ENCODE measurements around the gene CREB1. TPM values are rescaled to one million over a fixed set of nuclear protein-coding genes. Genes with fewer than 3 reads are reported as not detected.
A peak's percentile ranks its signal among the peaks of the same experiment; 100 is the strongest.

Gene CREB1
- total and polyA plus RNA-seq, 12 donors = 3.2 to 77.8 (median 41.3) TPM

DNA sequence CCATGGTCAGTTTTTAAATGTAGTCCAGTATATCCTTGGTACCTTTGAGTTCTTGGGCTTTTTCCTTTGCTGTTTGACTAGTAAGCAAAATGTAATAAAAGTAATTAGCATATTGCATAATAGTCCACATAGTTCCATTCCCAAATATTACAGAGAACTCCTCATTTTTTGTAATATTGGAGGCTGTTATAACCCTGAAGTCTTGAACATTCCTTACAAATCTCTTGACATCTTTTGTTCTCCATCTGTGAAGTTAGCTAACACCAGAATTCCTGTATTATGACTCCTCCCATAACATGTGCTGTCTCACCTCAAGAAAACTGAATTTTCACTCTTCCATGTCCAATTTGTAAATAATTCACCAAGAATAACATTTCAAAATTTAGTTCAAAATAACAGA, 17.1 kb downstream of the CREB1 start:
- H3K9me3 ChIP-seq (replicated peaks in 1 of 3) = no peaks in the 10 kb centered on the region
- H3K4me1 ChIP-seq (replicated peaks in 1 of 2) = peaks cover 22 to 24% of the 10 kb centered on the region in 2 donors
- no peak for TF ChIP-seq POLR2A (IDR thresholded peaks at IDR 0.05)
- TF ChIP-seq, protein P1, sequence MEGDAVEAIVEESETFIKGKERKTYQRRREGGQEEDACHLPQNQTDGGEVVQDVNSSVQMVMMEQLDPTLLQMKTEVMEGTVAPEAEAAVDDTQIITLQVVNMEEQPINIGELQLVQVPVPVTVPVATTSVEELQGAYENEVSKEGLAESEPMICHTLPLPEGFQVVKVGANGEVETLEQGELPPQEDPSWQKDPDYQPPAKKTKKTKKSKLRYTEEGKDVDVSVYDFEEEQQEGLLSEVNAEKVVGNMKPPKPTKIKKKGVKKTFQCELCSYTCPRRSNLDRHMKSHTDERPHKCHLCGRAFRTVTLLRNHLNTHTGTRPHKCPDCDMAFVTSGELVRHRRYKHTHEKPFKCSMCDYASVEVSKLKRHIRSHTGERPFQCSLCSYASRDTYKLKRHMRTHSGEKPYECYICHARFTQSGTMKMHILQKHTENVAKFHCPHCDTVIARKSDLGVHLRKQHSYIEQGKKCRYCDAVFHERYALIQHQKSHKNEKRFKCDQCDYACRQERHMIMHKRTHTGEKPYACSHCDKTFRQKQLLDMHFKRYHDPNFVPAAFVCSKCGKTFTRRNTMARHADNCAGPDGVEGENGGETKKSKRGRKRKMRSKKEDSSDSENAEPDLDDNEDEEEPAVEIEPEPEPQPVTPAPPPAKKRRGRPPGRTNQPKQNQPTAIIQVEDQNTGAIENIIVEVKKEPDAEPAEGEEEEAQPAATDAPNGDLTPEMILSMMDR (IDR thresholded peaks at IDR 0.05) = no peak
- H3K36me3 ChIP-seq (replicated peaks in 1 of 2) = no peaks in the 10 kb centered on the region
- H3K27ac ChIP-seq = no peak overlapping the region
- DNase-seq = no peak
- H3K27me3 ChIP-seq = no peaks in the 10 kb centered on the region
- H3K4me3 ChIP-seq = no peak overlapping the region
- intact Hi-C loops (cut with DNase I) = no loop called here

DNA sequence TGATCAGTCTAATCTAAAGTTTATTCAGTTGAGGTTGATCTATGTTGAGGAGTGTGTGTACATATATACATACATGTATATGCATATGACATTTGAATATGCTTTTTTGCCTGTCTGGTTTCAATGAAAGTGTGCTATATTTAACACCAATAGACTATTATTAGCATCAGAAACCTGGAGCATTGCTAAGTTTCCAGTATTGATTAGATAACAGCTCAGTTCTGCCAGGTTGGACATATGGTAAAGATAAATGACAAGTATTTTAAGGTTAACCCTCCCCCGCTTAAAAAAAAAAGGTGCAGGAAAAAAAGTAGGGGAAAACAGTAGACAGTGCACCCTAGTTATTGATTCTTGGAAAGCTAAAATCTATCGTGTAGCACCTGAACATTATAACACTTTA, 19.4 kb downstream of the CREB1 start:
- no peak for TF ChIP-seq POLR2A (IDR thresholded peaks at IDR 0.05)
- H3K36me3 ChIP-seq (replicated peaks in 1 of 2) = no peaks in the 10 kb centered on the region
- WGBS, 4 donors = 69 to 76% (median 73%) methylated on average over 2 of the region's 2 CpGs
- no peak overlapping the region for H3K4me3 ChIP-seq
- H3K27me3 ChIP-seq = no peaks in the 10 kb centered on the region
- no peak for DNase-seq
- peaks cover 22 to 24% of the 10 kb centered on the region in 2 donors for H3K4me1 ChIP-seq (replicated peaks in 1 of 2)
- no peaks in the 10 kb centered on the region for H3K9me3 ChIP-seq (replicated peaks in 1 of 3)
- intact Hi-C loops (cut with DNase I) = no loop called here
- no peak overlapping the region for H3K27ac ChIP-seq

DNA sequence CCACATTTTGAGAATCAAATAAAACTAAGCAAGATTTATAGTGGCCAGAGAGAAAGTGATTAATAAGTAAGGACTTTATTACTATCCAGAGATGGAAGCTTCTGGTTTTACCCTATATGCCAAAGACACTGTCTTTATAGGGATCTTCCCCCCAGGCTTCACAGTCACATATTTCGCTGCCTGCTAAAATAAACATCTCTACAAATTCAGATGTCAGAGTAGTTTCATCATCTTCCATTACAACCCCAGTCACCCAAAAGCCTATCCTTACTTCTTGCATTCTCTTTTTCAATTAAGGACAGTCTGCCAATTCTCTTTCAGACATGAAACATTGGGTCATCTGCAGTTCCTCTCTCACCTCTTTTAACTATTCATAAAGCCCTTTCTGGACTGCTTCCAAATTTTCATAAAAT, 28.3 kb downstream of the CREB1 start:
- H3K9me3 ChIP-seq (replicated peaks in 1 of 3) = no peaks in the 10 kb centered on the region
- H3K4me3 ChIP-seq = no peak overlapping the region
- no peak overlapping the region for H3K27ac ChIP-seq
- peaks cover 0 to 13% of the 10 kb centered on the region in 2 donors for H3K36me3 ChIP-seq (replicated peaks in 1 of 2)
- intact Hi-C loops (cut with DNase I) = no loop called here
- H3K27me3 ChIP-seq = no peaks in the 10 kb centered on the region
- WGBS, 4 donors = 91 to 98% (median 95%) methylated on average over 1 of the region's 1 CpG
- DNase-seq = no peak
- no peaks in the 10 kb centered on the region for H3K4me1 ChIP-seq (replicated peaks in 1 of 2)
- TF ChIP-seq POLR2A (IDR thresholded peaks at IDR 0.05) = no peak
- TF ChIP-seq, protein P1 (IDR thresholded peaks at IDR 0.05) = no peak

DNA sequence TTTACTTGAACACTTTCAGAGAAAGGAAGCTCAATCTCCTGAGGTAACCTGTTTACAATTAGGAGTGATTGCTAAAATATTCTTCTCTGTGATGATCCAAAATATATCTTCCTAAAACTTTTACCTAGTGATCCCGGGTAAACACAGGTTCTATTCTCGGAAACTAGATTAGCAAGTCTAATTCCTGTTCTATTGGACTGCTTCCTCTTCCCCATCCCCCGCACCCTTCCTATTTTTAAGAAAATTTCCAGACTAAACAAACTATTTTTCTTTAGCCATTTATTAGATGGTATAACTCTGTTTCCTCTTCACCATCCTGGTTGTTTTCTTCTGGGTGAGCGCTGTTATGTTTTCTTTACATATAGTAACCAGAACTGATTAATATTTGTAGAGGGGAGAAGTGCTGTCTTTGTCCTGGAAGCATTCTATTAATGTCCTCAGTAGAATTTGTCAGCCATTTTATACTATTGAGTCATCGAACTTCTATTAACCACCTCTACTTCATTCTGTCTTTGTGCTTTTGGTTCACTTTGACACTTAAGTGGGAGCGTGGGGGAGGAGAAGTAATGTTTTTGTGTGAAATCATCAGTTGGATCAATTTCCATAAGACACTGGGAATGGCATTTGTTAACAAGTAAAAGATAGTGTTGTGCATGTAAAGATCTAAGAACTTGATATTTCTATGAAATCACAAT, 31.8 kb downstream of the CREB1 start:
- DNase-seq = no peak
- H3K27ac ChIP-seq = peak overlapping the region in 1 of 5 donors; percentile 13
- H3K4me1 ChIP-seq (replicated peaks in 1 of 2) = peaks cover 0 to 8% of the 10 kb centered on the region in 2 donors
- TF ChIP-seq, protein P1 (IDR thresholded peaks at IDR 0.05) = no peak
- TF ChIP-seq POLR2A (IDR thresholded peaks at IDR 0.05) = no peak
- H3K9me3 ChIP-seq (replicated peaks in 1 of 3) = no peaks in the 10 kb centered on the region
- WGBS, 4 donors = 76 to 87% (median 82%) methylated on average over 6 of the region's 6 CpGs
- intact Hi-C loops (cut with DNase I) = no loop called here
- no peak overlapping the region for H3K4me3 ChIP-seq
- H3K27me3 ChIP-seq = no peaks in the 10 kb centered on the region
- peaks cover 0 to 13% of the 10 kb centered on the region in 2 donors for H3K36me3 ChIP-seq (replicated peaks in 1 of 2)

Measured in adrenal gland (tissue), 12 donors.